KMS-11 (cell line): ENCODE measurements around the gene EPHB6.

Experiments
- H2AFZ ChIP-seq: fragments of 200-600 bp; sonication (generic); 2 replicates; pipeline ENCODE4 v1.6.1; 2016; ENCODE audit warnings: antibody characterized with exemption, mixed run types, low read depth
- H3K27ac ChIP-seq: fragments of 200-600 bp; sonication (generic); 2 replicates; pipeline ENCODE4 v1.6.1; 2016; ENCODE audit warnings: mild to moderate bottlenecking, mixed run types
- H3K27me3 ChIP-seq: fragments of 200-600 bp; sonication (generic); 2 replicates; pipeline ENCODE4 v1.6.1; 2017; ENCODE audit warnings: mild to moderate bottlenecking, low read depth, mixed run types, moderate library complexity; ENCODE audit not compliant: insufficient read depth
- H3K36me3 ChIP-seq: fragments of 200-600 bp; sonication (generic); 2 replicates; pipeline ENCODE4 v1.6.1; 2017; ENCODE audit warnings: mild to moderate bottlenecking, mixed run types; ENCODE audit not compliant: insufficient read depth
- H3K4me1 ChIP-seq: fragments of 200-600 bp; sonication (generic); 2 replicates; pipeline ENCODE4 v1.6.1; 2016; ENCODE audit warnings: mild to moderate bottlenecking, low read depth, mixed run types; ENCODE audit not compliant: poor library complexity, severe bottlenecking
- H3K4me2 ChIP-seq: fragments of 200-600 bp; sonication (generic); 2 replicates; pipeline ENCODE4 v1.7.0; 2016; ENCODE audit warnings: mild to moderate bottlenecking, mixed run types
- H3K4me3 ChIP-seq: fragments of 200-600 bp; sonication (generic); IDR thresholded peaks from 2 replicates; pipeline ENCODE4 v1.6.1; 2017; ENCODE audit warnings: low read depth, low read length, mixed read lengths; ENCODE audit not compliant: insufficient read depth
- H3K79me2 ChIP-seq: fragments of 200-600 bp; sonication (generic); 2 replicates; pipeline ENCODE4 v1.6.1; 2016; ENCODE audit warnings: low read depth, mixed run types; ENCODE audit not compliant: insufficient read depth
- H3K9ac ChIP-seq: fragments of 200-600 bp; sonication (generic); 2 replicates; pipeline ENCODE4 v1.6.1; 2016; ENCODE audit warnings: mild to moderate bottlenecking, mixed run types
- H4K20me1 ChIP-seq: fragments of 200-600 bp; sonication (generic); 2 replicates; pipeline ENCODE4 v1.6.1; 2016; ENCODE audit warnings: mild to moderate bottlenecking, mixed run types; ENCODE audit not compliant: insufficient read depth
- CTCF ChIP-seq: fragments of 200-600 bp; sonication (generic); conservative IDR thresholded peaks from 2 replicates; pipeline ENCODE4 v1.6.1; 2017; ENCODE audit warnings: low read depth, mild to moderate bottlenecking, antibody characterized with exemption, low read length, moderate library complexity, mixed read lengths

The EPHB6 gene

GRCh38 chr7:142894112-142894984 lies 39.5 kb downstream of the EPHB6 start:
- no peaks in the 10 kb centered on the region for H3K4me1 ChIP-seq

GRCh38 chr7:142894985-142895593 lies 40.2 kb downstream of the EPHB6 start:
- H3K4me3 ChIP-seq: no peak overlapping the region
- no peak overlapping the region for H3K27ac ChIP-seq
- H3K27me3 ChIP-seq: no peaks in the 10 kb centered on the region
- H4K20me1 ChIP-seq: no peaks in the 10 kb centered on the region
- H2AFZ ChIP-seq: no peak overlapping the region
- no peak for TF ChIP-seq CTCF
- no peaks in the 10 kb centered on the region for H3K79me2 ChIP-seq
- no peaks in the 10 kb centered on the region for H3K36me3 ChIP-seq
- no peak overlapping the region for H3K4me2 ChIP-seq
- H3K9ac ChIP-seq: no peak overlapping the region
- H3K4me1 ChIP-seq: no peaks in the 10 kb centered on the region

More at GRCh38 chr7:142894112-142894984, 39.5 kb downstream of the EPHB6 start:
- Histone ChIP-seq H4K20me1 (no peaks in the 10 kb centered on the region), H3K4me3 (no peak overlapping the region), H3K27me3 (no peaks in the 10 kb centered on the region), H3K9ac (no peak overlapping the region), H3K79me2 (no peaks in the 10 kb centered on the region), H3K4me2 (no peak overlapping the region), H3K27ac (no peak overlapping the region), H2AFZ (no peak overlapping the region), H3K36me3 (no peaks in the 10 kb centered on the region)
- no peak for TF ChIP-seq CTCF

GRCh38 chr7:142896151-142896550 lies 41.3 kb downstream of the EPHB6 start:
- Histone ChIP-seq H3K27me3 (no peaks in the 10 kb centered on the region), H2AFZ (no peak overlapping the region), H3K4me3 (no peak overlapping the region), H3K36me3 (no peaks in the 10 kb centered on the region), H4K20me1 (no peaks in the 10 kb centered on the region), H3K4me1 (no peaks in the 10 kb centered on the region), H3K9ac (no peak overlapping the region), H3K79me2 (no peaks in the 10 kb centered on the region), H3K4me2 (no peak overlapping the region), H3K27ac (no peak overlapping the region)
- no peak for TF ChIP-seq CTCF

GRCh38 chr7:142896741-142897379 lies 42.0 kb downstream of the EPHB6 start:
- Histone ChIP-seq H3K27ac (no peak overlapping the region), H3K4me2 (no peak overlapping the region), H3K9ac (no peak overlapping the region), H3K4me3 (no peak overlapping the region), H3K27me3 (no peaks in the 10 kb centered on the region), H4K20me1 (no peaks in the 10 kb centered on the region), H3K36me3 (no peaks in the 10 kb centered on the region), H3K79me2 (no peaks in the 10 kb centered on the region), H2AFZ (no peak overlapping the region), H3K4me1 (no peaks in the 10 kb centered on the region)
- TF ChIP-seq CTCF: no peak
